Measurements from ENCODE around the gene FMN1. TPM values are rescaled to one million over a fixed set of nuclear protein-coding genes. Genes with fewer than 3 reads are reported as not detected.

FMN1 gene
- total and polyA plus RNA-seq, 12 donors, result 0.22 to 5.5 (median 3.3) TPM

DNA sequence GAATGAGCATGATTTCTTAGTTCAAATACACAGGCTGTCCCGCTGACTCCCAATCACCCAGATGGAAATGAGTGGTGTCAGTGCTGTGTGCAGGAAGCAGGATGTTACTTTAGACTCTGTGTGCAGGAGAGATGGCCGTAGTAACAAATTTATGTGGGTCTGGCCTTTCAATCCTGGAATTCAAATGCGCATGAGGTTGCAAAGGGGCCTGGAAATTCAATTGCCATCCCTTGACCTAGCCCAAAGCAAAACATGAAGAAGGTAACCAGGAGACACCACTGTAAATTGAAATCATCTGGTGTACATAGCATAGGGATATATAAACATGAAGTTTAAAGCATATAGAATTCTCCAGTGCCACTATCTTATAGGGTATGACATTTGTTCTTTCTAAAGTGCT is 443.5 kb downstream of the FMN1 start:
- no peaks in the 10 kb centered on the region for H3K4me1 ChIP-seq
- no peaks in the 10 kb centered on the region for H3K27me3 ChIP-seq
- intact Hi-C loops (cut with DNase I), result no loop called here
- DNase-seq (no peak), ATAC-seq (no peak)
- no peak overlapping the region for H3K27ac ChIP-seq
- H3K9me3 ChIP-seq, result peaks cover 0 to under 1% (median 0%) of the 10 kb centered on the region in 11 donors
- no peaks in the 10 kb centered on the region for H3K36me3 ChIP-seq
- H3K4me3 ChIP-seq, result no peak overlapping the region
- WGBS, 2 donors, result 52 to 73% methylated on average over 3 of the region's 3 CpGs
- TF ChIP-seq, protein P1, sequence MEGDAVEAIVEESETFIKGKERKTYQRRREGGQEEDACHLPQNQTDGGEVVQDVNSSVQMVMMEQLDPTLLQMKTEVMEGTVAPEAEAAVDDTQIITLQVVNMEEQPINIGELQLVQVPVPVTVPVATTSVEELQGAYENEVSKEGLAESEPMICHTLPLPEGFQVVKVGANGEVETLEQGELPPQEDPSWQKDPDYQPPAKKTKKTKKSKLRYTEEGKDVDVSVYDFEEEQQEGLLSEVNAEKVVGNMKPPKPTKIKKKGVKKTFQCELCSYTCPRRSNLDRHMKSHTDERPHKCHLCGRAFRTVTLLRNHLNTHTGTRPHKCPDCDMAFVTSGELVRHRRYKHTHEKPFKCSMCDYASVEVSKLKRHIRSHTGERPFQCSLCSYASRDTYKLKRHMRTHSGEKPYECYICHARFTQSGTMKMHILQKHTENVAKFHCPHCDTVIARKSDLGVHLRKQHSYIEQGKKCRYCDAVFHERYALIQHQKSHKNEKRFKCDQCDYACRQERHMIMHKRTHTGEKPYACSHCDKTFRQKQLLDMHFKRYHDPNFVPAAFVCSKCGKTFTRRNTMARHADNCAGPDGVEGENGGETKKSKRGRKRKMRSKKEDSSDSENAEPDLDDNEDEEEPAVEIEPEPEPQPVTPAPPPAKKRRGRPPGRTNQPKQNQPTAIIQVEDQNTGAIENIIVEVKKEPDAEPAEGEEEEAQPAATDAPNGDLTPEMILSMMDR (IDR thresholded peaks at IDR 0.05), result no peak

DNA sequence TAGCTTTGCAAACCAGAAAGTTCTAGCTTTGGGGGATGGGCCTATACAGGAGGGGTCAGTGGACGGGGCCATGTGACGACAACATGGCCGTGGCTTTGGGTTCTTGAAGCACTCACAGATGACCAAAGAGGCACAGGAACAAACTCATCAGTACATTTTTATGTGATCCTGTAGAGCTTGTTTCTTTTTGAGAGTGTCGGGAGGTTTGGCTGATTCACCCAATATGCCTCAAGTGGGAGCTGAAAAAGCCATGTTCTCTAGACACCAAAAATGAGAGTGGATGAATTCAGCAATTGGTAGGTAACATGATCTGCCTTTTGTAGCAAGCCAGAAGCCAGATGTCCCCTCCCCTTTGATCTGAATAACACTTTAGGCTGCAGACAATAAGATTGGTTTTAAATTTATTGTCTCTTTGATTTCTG is 446.6 kb downstream of the FMN1 start:
- Histone ChIP-seq H3K9me3 (no peaks in the 10 kb centered on the region), H3K27ac (no peak overlapping the region), H3K4me3 (no peak overlapping the region), H3K4me1 (no peaks in the 10 kb centered on the region), H3K36me3 (no peaks in the 10 kb centered on the region), H3K27me3 (peaks cover 0 to 4% (median 0%) of the 10 kb centered on the region in 7 donors)
- intact Hi-C loops (cut with DNase I), result loop anchor here in 1 of 10 donors (10.0 kb wide), 1 partner anchor 63 kb away; no protein-coding TSS in a partner anchor
- DNase-seq (no peak), ATAC-seq (no peak)
- 88 to 89% methylated on average over 4 of the region's 4 CpGs for WGBS, 2 donors
- TF ChIP-seq, protein P1 (IDR thresholded peaks at IDR 0.05), result no peak

DNA sequence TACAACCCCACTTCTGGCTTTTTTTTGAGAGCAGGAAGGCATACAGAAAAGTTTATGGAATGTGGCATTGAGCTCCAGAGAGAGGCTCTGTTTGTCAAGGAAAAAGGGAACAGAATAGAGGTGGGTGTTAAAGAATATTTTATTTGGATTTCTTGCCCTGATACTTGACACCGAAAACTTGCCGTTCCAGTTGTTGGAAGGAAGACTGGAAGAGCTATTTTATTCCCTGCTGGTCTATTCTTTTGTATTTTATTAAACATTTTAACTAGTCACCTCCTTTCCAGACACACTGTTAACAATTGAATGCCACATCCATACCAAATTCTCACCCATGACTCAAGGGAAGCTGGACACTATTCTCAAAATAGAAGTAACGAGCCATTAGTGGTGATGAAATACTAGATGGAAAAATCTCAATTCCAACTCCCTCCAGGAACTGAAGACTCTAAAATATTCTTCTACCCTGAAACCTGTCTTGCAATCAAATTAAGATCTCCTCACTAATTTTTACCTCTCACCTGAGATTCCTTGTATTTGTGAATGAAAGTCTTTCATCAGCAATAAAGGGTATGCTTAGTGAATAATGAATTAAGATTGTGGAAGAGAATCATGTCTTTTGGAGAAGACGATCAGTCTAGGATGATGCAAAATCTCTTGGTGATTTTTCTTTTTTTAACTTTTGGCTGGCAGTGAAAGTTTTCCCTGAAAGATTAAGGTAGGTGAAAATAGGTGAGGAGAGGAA is 448.2 kb downstream of the FMN1 start:
- intact Hi-C loops (cut with DNase I), result loop anchor here in 1 of 10 donors (10.0 kb wide), 1 partner anchor 61 kb away; no protein-coding TSS in a partner anchor
- Histone ChIP-seq H3K4me3 (no peak overlapping the region), H3K9me3 (peaks cover 0 to 14% (median 0%) of the 10 kb centered on the region in 11 donors), H3K27ac (no peak overlapping the region), H3K27me3 (peaks cover 0 to 4% (median 0%) of the 10 kb centered on the region in 7 donors), H3K36me3 (no peaks in the 10 kb centered on the region), H3K4me1 (no peaks in the 10 kb centered on the region)
- TF ChIP-seq, protein P1 (IDR thresholded peaks at IDR 0.05), result no peak
- WGBS, 2 donors, result 76 to 88% methylated on average over 4 of the region's 4 CpGs
- ATAC-seq (no peak), DNase-seq (no peak)

DNA sequence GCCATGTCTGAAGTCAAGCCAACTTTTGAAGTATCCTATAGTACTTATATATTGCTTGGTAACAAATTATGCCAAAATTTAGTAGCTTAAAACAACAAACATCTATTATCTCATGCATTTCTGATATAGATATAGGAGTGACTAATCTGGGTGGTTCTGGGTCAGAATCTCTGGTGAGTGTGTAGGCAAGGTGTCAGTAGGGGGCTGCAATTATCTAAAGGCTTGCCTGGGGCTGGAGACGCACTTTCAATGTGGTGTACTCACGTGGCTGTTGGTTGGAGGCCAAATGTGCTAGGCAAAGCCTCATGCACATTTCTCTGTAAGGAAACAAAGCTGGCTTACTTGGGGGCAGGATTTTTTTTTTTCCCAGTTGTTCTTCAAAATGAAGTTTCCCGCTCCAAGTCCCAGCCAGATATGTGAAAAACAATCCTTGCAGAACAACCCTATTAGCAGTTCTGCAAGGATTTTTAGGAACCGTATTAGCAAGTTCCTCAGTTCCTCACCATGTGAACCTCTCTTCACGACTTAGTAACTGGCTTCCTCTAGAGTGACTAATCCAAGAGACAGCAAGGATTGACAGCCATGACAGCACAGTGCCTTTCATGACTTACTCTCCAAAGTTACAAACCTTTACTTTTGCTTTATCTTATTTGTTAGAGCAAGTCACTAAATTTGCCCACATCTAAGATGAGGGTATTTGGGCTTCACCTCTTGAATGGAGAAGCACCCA is 450.9 kb downstream of the FMN1 start:
- Histone ChIP-seq H3K36me3 (no peaks in the 10 kb centered on the region), H3K4me1 (no peaks in the 10 kb centered on the region), H3K27me3 (peaks cover 0 to 4% (median 0%) of the 10 kb centered on the region in 7 donors), H3K27ac (no peak overlapping the region), H3K4me3 (no peak overlapping the region), H3K9me3 (peaks cover 0 to 31% (median 0%) of the 10 kb centered on the region in 11 donors)
- intact Hi-C loops (cut with DNase I), result loop anchor here in 1 of 10 donors (10.0 kb wide), 1 partner anchor 59 kb away; no protein-coding TSS in a partner anchor
- ATAC-seq, result no peak
- 40 to 42% methylated on average over 5 of the region's 5 CpGs for WGBS, 2 donors
- TF ChIP-seq, protein P1 (IDR thresholded peaks at IDR 0.05), result no peak
- no peak for DNase-seq
